HG03108 (cell line): ENCODE measurements around the gene COL20A1.
"Not testable (repeated sequence)": the region's sequence is repeated elsewhere in the genome, so short reads cannot be mapped to it uniquely, and the experiment has no call there.

Experiments
- ATAC-seq: cut with Tn5 transposase; IDR thresholded peaks from one replicate; pipeline ENCODE4 v1.9.1; 2021; ENCODE audit warnings: moderate library complexity; ENCODE audit not compliant: unreplicated experiment

The COL20A1 gene

DNA sequence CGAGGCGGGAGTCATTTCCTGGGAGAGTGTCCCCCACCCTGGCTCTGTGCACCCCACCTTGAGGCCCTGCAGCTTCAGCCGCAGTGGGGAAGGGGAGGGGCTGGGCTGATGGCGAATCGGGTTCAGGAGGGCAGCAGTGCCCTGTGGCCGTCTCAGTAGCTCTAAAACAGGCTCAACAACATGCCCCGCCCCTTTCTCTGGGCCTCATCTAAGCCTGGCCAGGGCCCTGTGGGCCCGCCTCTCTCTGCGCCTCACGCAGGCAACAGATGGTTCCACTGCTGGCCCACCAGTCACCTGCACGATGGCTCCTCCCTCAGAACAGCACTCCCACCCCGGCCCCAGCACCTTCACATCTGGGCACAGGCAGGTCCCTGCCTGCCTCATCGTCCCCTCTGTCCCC, 38.0 kb downstream of the COL20A1 start:
- ATAC-seq: no peak

GRCh38 chr20:63331741-63332400, 38.9 kb downstream of the COL20A1 start:
- ATAC-seq: no peak

- ATAC-seq: no peak
Measured at GRCh38 chr20:63332488-63333240, 39.7 kb downstream of the COL20A1 start.

GRCh38 chr20:63333241-63333836, 40.4 kb downstream of the COL20A1 start:
- ATAC-seq: no peak

GRCh38 chr20:63334356-63334755, 41.4 kb downstream of the COL20A1 start:
- no peak for ATAC-seq

- ATAC-seq: not testable (repeated sequence)
Measured at GRCh38 chr20:63335060-63335459, 42.1 kb downstream of the COL20A1 start.

DNA sequence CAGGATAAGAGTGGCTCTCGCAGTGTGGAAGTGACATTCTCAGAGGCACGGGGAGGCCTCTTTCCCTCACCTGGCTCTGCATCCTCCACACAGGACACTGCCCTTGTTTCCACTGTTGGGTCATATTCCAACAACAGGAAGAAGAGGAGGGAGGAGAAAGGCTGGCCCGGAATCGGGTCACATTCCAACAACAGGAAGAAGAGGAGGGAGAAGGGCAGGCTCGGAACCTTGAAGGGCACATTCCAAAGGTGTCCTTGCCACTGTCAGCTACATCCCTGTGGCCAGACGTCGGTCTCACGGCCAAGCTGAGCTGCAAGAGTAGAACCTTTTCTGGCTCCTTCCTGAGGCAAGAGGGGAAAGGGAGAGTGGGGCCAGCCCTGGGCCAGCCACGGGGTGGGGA, 42.7 kb downstream of the COL20A1 start:
- ATAC-seq: no peak

GRCh38 chr20:63336232-63336752, 43.3 kb downstream of the COL20A1 start:
- ATAC-seq: no peak

- no peak for ATAC-seq
Measured at GRCh38 chr20:63337786-63338420, 44.9 kb downstream of the COL20A1 start.

- ATAC-seq: not testable (repeated sequence)
Measured at GRCh38 chr20:63339154-63340094, 46.4 kb downstream of the COL20A1 start.

DNA sequence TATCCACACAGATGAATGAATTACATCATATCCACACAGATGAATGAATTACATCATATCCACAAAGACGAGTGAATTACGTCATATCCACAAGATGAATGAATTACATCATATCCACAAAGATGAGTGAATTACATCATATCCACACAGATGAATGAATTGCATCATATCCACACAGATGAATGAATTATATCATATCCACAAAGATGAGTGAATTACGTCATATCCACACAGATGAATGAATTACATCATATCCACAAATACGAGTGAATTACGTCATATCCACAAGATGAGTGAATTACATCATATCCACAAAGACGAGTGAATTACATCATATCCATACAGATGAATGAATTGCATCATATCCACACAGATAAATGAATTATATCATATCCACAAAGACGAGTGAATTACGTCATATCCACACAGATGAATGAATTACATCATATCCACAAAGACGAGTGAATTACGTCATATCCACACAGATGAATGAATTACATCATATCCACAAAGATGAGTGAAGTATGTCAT, 47.2 kb downstream of the COL20A1 start:
- ATAC-seq: not testable (repeated sequence)

DNA sequence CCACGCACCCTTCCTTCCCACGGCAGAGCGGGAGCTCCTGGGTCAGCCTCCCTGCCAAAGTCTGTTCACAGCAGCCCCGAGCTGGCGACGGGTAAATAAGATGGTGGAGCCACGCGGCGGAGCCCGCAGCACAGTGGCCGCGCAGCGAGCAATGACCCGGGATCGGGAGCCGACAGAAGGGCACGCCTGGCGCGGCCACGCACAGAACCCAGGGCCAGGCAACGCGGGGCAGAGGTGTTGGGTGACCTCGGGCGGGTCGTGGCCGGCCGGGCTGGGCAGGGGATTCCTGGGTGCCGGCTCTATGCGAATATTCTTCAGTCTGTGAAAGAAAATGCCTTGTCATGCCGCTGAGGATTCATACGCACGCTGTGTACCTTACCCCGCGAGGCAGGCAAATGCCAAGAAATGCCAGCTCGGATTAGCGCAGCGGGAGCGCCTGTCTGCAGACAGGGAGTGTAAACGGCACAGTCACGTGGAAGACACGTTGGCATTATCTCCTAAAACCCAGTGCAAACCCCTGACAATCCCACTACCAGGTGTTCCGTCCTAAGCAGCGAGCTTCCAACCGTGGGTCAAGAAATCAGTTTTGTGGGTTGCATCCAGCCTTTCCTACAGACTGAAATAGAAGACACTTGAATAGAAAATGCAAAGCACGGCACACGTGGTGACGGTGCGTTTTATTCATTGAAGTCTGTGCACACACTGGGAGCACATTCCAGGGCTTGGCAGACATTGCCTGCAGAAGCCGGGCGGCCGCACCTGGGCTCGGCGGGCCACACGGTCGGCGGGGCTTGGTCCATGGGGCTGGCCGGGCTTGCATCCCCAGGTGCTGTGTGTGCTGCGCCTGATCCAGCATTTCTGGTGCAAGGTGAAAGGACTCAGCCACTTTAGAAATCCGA, 49.8 kb downstream of the COL20A1 start:
- no peak for ATAC-seq

DNA sequence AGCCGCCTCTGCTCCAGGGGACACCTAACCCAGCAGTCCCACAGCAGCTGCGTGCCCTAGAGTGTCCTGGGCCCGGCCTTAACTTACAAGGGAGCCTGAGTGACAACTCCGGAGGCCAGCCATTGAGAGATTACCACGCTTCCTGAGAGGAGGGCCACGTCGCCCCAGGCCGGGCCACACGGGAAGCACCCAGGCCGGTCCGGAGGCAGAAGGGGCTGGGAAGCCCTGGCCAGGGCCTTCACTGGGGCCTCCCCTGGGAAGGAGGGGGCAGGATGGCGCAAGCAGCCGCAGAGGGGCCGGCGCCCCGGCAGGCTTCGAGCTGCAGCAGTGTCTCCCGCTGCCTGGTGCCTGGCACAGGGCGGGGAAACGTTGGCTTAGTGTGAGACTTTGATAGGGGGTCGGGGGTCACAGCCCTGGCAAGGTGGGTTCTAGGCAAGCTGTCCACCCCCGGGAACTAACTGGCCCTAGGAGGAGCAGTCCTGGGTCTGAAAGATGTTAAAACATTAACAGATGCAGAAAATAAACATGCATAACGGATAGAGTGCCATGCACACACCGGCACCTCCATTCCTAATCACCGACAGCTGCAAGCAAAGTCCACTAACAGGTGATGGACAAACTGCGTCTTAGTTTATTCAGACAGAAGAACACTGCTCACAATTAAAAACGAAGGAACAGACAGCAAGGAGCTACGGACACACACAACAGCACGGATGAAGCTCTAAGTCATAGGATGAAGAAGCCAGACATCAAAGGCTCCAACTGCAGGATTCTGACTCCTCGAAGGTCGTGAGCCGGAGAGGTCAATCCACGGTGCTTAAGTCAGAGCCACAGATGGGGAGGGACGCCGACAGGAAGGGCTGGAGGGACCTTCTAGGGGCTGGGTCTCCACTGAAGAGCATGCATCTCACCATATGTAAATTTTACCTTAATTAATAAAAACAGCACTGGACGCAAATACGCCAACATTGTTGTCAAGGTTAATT, 50.8 kb downstream of the COL20A1 start:
- no peak for ATAC-seq

DNA sequence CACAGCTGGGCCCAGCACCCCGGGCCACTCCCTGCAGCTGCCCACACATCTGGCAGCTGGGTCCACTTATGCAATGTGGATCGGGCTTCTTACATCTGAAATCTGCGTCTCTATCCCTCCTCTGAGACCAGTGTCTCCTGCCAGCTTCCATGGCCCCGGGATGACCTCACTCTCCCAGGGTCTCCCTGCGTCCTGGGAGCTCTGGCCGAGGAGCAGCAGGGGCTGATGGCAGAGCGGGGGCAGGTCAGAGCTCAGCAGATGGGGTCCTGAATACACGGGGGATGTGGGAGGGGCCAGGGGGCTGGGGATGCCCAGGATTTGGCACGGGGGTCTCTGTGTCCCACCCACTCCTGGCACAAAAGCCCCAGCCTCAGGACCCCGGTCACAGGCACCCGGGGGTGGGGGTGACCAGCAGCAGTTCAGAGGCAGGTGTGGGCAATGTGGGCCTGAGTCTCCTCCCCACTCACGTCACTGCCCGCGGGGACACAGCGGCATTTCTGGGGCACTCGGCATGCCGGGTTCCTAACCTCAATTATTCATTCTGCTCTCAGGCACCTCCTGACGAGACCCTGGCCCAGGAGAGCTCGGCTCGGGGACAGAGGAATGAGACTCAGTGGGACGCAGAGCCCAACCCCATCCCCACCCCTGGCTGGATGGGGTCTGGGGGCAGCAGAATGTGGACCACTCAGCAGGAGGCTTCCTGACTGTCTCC, 51.8 kb downstream of the COL20A1 start:
- no peak for ATAC-seq

DNA sequence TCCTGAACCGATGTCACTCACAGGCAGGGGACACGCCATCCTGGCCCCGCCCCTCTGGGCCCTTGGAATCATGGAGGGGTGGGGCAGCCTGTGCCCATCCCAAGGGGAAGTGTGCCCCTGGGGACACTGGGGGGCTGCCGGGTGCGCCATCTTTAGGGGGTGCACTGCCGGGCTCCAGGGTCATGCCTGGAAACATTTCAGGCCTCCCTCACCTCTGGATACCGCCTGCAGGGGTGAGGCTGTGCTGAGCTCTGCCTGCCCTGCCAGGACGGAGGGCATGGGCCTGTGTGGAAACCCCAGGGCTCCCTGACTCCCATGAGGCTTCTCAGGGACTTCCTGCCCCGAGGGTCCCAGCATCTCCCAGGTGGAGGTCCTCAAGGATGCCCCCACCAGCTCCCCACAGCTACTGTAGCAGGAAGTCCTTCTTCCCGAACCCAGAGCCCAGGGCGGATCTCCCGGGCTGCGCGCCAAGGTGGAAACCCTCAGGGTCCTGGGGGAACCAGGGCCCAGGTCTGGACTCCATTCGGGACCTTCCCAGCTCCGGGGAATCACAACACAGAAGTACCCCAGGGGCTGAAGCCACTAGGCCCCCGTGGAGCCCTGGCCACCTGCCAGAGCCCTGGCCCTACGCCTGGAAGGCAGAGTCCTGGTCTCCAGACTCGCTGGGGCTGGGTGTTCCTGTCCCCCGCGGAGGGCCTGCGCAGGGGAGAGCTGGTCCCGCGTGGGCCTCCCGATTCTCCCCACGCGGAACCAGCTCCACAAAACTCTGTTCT, 52.5 kb downstream of the COL20A1 start:
- ATAC-seq: no peak
